Measurements from ENCODE around the gene APH1B.
A peak's percentile ranks its signal among the peaks of the same experiment; 100 is the strongest.

APH1B gene

DNA sequence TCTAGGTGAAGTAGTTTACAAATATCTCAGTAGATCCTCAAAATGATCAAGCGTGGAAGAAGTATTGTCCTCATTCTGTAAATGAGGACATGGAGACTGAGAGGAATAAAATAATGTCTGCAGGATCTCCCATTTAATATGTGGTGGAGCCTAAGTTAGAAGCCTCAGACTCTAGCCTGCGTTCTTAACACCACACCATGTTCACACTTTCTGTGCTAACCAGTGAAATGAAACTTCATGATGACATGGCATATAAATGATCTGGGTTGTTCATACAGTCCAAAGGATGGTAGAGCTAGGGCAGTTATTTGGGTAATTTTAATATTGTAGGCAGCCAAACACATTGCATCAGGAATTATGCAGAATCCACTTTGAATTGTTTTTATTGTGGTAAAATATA, 25.1 kb upstream of the APH1B start:
- DNase-seq (ENCODE audit: low read depth, low spot score), result no peak

DNA sequence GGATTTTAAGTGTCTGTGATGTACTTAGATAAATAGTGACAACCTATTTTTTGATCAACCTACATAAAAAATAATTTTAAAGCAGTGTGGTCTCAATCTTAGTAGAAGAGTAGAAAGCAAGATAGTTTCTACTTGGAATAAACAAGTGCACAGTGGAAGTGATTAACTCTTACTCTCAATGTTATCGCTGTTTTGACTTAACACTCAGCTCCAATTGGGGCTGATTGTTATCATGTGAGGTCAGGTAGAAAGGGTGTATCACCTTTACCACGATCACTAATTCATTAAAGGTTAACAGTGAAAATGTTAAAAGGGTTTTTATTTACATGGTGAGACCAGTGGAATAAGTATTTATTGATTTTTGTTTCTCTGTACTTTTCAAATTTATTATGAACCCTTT, 22.4 kb upstream of the APH1B start:
- no peak for DNase-seq (ENCODE audit: low read depth, low spot score)

DNA sequence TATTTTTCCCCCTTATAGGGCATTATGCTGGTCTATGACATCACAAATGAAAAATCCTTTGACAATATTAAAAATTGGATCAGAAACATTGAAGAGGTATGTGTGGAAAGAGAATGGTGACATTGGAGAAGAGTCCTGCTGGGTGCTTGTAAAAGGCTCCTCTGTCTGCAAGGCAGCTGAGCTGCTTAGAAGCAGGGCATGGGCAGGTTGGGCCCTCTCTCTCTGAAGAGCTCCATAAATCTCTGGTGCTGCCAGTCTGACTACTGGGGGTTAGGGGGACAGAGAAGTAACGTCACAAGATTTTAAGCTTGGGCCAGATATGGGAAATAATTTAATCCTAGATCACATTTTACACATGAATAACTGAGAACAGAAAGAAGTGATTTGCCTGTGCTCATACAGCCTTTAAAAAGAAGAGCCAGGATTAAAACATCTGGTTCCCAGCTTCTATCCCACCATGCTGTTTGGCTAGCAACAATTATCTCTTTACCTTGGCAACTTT, 21.9 kb upstream of the APH1B start:
- DNase-seq (ENCODE audit: low read depth, low spot score), result no peak

DNA sequence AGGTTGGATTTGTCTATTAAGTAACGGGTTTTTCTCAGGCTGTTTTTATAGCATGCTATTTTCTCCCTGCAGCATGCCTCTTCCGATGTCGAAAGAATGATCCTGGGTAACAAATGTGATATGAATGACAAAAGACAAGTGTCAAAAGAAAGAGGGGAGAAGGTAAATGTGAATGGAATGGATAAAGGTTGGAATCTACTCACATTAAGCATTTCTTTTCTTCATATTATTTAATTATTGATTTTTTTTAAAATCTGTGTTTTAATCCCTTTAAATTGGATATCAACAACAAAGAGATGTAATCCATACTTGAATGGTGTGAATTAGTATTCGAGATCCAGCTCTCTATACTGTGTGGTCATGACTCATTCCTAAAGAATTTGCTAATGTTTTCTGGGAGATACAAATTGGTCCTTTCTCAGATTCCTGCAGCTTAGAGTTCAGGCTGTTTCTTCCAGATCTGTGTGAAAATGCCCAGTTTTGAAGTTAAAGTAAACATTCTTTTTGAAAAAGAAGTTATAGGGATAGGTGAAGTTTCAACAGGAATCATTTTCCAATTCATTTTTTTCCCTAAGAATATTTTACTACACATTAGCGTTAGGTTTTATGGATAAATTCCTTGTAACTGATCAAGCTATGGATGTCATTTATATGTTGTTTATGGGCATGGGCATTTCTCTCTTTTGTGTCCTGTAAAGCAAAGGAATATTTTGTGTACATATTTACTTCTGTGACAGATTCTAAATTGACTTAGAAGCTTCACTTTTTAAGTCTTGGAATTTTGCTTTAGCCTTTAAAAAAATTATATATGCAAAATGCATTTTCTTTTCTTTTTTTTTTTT, 20.8 kb upstream of the APH1B start:
- DNase-seq (ENCODE audit: low read depth, low spot score), result peak; percentile 90

DNA sequence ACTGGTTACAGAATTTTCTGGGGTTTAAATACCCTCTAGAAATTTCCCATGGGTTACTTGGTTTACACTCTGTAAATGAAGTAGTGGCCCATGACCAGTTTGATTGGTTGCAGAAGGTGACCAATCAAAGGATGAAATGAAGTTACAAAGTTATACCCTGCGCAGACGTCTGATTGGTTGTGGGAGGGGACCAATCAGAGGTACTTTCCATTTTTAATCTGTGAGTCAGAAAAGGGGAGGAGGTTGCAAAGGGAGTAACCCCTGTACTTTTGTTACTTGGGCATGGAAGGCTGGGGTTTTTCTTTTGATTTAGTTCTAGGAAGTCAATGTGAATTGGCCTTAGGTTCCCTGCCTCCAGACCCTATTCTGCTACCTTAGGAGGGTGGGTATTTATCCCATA, 18.7 kb upstream of the APH1B start:
- DNase-seq (ENCODE audit: low read depth, low spot score), result no peak

DNA sequence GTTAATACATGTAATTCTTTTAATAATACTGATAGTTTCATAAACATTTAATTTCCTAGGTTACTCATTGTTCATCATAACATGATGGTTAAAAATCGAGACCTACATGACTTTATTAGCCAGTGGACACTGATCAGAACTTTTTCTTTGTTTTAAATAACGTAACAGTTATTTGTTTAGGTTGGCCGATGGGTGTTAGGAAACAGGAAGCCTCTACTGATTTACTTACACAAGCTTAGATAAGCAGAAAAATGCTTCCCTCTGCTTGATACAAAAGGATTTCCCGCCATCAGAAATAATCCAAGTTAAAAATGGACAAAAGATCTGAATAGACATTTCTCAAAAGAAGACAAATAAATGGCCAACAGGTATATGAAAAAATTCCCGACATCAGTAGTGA, 16.6 kb upstream of the APH1B start:
- DNase-seq (ENCODE audit: low read depth, low spot score), result no peak

DNA sequence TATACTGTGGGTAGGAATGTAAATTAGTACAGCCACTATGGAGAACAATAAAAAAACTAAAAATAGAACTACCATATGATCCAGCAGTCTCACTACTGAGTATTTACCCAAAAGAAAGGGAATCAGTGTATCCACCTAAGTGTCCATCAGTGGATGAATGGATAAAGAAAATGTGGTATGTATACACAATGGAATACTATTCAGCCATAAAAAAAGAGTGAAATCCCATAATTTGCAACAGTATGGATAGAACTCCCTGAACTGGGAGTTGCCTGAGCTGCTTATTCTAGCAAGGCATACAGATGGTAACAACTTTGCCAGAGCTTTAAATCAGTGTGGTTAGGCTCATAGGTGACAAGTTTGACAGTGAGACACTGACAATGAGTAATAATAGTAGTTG, 16.1 kb upstream of the APH1B start:
- DNase-seq (ENCODE audit: low read depth, low spot score), result no peak

DNA sequence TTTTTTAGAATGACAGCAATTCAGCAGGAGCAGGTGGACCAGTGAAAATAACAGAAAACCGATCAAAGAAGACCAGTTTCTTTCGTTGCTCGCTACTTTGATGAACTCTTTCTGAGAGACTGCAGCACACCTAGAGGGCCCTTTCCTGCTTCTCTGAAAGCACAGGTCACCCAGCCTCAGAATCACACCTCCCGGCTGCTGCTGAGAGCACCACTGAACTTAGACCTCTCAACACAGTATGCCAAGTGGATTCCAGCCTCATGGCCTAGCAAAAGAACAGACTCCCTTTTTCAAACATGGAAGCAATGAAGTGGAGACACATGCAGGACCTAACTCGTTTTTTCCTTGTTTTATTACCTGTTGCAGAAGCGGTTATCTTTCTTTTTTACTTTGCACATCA, 13.9 kb upstream of the APH1B start:
- no peak for DNase-seq (ENCODE audit: low read depth, low spot score)

DNA sequence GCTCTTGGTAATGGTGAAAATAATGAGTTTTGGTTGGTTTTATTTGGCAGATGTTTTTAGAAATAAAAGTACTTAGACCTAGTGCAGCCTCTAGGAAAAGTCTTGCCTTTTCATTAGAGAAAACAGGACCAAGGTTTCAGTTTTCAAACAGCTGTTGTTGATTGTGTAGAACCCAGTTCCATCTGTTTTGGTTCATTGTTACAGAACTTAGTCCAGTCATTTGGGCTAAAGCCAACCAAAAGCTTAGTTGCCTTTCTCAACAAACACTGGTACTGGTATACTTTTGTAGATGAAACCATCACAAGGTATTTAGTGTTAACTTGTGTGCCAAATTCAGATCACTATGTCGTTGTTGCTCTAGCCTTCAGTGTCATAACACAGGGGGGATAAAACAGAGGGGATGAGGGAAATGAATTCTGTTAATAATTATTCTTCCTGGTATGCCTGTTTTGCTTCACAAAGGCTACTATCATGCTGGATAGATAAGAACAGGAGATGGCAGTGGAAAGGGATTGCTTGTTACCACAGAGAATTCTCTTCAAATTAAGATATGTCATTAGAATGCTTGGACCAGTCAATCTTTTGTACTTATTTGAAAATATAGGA, 12.6 kb upstream of the APH1B start:
- DNase-seq (ENCODE audit: low read depth, low spot score), result no peak

DNA sequence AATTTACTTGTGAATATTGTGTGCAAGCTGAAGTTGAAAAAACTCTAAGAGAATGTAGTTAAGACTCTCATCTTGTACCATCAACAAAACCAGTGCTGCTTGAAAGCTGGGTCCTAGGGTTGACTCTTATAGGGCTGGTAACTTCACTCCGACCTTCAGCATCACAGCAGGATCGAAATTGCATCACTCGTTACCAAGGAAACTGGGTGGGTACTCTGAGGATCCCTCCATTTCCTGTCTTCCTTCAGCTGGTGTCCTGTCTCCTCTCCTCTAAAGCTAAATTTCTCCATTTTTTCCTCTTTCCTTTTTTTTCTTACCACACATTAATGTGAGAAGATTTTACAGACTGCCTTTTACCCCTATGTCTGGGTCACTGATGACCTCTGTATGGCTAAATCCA, 3.0 kb upstream of the APH1B start:
- DNase-seq (ENCODE audit: low read depth, low spot score), result no peak

DNA sequence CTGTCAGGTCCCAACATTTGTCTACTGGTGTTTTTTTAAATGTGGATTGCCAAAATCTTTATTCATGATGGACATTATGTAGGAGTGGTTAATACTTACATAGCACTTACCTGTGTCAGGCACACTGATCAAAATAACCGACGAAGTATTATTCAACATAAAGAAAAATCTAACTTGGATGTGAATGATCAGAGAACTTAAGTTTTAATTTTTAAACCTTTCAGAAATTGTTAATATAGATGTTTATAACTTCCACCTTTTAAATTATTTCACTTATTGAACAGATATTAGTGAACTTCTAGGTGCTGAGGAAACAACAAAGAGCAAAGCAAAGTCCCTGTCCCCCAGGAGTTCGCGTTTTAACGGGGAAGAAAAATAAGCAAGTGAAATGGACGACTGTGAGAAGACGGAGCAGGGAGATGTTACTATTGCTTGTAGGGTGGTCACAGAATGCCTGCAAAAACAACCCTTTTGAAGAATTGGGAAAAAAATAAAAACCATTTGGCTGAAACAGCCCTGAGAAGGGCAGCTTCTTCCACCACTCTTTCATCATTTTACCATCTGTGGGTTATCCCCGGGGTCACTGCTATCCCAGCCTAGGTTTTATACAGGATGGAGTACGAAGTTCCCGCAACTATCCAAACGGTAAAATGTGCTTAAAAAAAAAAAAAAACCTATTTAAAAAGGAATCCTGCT, 915 bp upstream of the APH1B start:
- DNase-seq (ENCODE audit: low read depth, low spot score), result no peak

DNA sequence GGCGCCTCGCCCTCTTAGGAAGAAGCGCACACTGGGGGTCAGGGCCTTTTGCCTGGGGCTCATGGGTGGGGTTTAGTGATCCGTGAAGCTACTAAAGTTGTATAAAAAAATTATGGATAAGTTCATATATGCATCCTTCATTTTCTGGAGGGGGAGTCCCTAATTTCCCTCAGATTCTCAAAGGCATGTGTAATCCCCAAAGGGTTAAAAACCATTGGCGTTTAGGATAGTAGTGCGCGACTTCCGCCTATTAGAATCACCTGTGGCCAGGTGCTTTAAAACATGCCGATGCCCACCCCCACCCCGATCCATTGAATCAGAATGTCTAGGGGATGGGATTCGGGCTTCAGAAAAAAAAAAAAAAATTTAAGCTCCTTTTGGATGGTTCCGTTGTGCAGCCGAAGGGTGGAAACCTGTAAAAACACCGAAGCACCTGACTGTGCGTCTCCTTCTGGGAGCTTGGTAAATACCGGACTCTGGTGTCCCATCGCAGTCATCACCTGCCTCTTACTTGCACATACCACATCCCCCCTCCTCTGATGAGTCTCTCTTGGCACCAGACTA, 570 bp downstream of the APH1B start:
- no peak for DNase-seq (ENCODE audit: low read depth, low spot score)

DNA sequence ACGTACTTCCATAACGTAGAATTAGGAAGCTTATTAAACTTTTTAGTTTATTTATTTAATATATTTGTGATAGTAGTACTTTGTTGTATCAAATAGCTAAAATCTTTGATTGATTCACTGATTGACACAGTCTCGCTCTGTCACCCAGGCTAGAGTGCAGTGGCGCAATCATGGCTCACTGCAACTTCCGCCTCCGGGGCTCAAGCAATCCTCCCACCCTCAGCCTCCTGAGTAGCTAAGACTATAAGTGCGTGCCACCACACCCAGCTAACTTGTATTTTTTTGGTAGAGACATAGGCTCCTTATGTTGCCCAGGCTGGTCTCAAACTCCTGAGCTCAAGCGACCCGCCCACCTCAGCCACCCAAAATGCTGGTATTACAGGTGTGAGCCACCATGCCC, 5.7 kb downstream of the APH1B start:
- no peak for DNase-seq (ENCODE audit: low read depth, low spot score)

DNA sequence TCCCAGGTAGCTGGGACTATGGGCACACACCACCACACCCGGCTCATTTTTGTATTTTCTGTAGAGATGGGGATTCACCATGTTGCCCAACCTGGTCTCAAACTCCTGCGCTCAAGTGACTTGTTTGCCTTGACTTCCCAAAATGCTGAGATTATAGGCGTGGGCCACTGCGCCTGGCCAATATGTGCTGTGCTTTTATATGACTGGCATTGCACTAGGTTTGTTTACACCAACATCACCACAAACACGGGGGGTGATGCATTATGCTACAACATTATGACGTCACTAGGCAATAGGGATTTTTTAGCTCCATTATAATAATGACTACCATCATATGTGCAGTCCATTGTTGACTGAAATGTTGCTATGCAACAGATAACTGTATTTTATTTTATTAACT, 6.9 kb downstream of the APH1B start:
- DNase-seq (ENCODE audit: low read depth, low spot score), result no peak

DNA sequence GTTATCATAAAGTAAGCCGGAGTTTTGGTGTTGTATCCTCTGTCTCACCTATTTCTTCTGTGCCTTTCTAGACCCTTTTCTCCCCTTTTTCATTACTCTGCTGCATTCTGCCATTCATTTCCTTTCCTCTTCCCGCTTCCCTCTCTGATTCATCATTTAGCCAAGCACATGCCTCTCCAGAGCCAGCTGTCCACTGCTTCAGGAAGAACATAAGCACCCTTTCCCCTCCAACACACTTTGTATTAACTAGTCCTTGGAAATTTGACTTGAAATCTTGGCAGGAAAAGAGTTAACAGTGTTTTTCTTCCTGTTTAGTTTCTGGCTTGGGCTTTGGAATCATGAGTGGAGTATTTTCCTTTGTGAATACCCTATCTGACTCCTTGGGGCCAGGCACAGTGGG, 9.7 kb downstream of the APH1B start:
- DNase-seq (ENCODE audit: low read depth, low spot score), result no peak

DNA sequence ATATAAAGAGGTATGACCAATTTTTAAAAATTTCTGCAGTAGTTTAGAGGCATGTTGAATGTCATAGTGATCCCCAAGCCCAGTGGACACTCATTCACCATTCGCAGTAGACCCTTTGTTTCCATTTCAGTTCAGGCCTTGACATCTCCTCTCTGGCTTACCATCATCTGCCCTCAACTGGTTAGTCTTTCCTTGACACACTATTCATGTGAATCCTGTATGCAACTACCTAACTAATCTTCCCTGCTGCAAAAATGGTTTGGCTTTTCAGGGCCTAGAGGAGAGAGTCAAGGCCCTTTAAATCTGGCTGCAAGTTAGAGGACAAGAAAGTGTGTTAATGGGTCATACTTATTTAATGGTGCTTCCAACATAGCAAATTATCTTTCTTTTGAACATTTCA, 10.9 kb downstream of the APH1B start:
- no peak for DNase-seq (ENCODE audit: low read depth, low spot score)

DNA sequence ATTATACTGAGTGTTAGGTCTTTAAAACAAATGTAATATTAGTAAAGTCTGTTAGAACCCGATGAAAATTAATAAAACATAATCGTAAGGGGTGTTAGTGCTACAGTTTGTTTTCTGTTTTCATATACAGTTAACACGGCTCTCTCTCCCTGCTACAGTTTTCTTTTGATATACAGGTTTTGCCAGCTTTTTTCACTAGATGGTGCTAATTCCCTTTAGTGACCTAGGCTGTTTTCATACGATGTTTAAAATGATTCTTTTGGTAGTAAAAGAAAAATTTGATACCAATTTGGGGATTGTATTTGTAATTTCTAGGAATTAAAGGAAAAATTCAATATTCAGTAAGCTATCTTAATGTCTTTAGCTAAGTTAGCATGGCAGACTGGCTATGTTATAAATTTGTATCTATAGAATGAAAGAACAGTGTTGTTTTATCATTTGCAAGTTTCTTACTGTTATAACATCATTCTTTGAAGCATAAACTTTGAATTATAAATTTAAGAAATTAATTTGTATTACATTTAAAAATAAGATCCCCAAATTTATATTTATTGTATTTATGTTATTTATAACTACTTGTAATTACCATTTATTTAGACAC, 11.5 kb downstream of the APH1B start:
- peak; percentile 72 for DNase-seq (ENCODE audit: low read depth, low spot score)

DNA sequence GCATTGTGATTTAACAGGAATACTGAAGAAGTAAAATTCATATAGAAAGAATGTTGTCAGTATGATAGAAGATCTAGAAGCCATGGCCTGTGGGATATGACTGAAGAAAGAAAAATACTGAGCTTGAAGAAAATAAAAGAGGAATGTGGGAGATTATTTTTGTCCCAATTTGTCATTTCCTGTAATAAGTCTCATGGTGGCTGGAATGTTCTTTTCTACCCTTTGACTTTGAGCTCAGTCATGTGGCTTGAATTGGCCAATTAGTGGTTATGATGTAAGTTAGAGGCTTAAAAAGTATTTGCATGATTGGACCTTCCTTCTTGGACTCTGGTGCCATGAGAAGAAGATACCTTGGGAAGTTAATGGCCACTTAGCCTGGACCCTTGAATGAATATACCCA, 14.1 kb downstream of the APH1B start:
- peak; percentile 72 for DNase-seq (ENCODE audit: low read depth, low spot score)

DNA sequence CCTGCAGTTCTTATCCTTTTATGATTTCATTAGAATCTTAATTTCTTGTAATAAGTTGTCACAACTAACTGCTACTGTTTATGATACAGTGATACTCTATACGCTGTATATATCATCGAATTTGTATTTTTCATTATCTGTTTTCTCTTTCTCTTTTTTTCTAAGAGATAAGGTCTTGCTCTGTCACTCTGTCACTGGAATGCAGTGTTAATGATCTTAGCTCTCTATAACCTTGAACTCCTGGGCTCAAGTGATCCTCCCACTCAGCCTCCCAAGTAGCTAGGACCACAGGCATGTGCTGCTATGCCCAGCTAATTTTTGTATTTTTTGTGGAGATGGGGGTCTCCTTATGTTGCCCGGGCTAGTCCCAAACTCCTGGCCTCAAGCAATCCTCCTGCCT, 14.8 kb downstream of the APH1B start:
- no peak for DNase-seq (ENCODE audit: low read depth, low spot score)

DNA sequence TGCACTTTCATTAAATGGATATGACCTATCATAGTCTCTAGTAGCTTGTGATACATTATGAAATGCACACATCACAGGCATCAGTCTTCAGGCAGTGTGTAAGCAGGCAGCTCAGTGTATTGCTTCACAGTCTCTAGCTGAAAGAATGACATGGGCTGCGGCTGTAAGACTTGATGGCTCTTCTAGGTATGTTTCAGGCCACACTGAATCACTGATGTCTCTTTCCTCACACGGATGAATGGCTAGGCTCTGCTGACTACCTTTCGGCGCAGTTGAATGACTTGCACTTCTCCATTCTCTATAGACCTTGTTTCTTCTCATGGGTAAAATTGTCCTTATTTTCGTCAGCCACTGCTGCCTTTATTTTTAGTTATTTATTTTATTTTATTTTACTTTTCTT, 15.4 kb downstream of the APH1B start:
- no peak for DNase-seq (ENCODE audit: low read depth, low spot score)

DNA sequence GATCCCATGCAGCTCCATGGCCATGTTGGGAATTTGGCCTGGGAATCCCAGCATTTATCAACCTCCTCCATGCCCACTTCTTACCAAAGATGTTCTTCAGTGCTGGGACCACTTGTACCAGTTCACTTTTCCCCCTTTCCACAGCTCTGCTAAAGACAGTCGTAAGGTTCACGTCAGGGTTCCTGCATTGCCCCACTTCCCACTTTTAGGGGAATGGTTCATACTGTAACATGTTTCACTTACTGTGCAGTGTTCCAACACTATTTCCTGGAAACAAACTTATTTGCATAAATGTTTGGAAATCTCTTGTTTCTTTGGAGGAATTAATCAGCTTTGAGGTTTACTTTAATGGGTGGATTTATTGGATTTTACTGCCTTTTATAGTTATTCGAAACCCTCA, 17.0 kb downstream of the APH1B start:
- no peak for DNase-seq (ENCODE audit: low read depth, low spot score)

DNA sequence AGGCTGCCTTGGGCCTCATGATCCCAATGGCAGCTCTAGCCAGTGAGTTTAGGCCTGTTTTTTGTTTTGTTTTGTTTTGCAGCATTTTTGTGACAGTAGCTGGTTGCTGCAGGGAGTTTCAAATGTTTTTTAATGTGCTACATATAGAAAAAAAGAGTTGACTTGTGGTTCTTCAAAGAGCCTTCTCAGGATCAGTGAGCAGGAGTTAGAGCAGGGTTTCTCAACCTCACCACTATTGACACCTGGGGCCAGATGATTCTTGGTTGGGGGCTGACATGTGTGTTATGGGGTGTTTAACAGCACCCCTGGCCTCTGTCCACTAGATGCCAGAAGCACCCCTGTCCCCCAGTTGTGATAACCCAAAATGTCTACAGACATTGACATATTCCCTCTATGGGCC, 17.9 kb downstream of the APH1B start:
- no peak for DNase-seq (ENCODE audit: low read depth, low spot score)
